Neural cell (in vitro differentiated cells): Measurements from ENCODE around the gene NRG3.

Experiments used
- CTCF ChIP-seq: fragments of 450-650 bp; IDR thresholded peaks from 2 replicates; pipeline ENCODE4 v1.5.1; 2014; ENCODE audit warnings: antibody characterized with exemption, mild to moderate bottlenecking, moderate library complexity; ENCODE audit not compliant: poor library complexity, severe bottlenecking
- EP300 ChIP-seq: fragments of 450-650 bp; conservative IDR thresholded peaks from 2 replicates; pipeline ENCODE4 v1.6.1; 2014; ENCODE audit warnings: antibody characterized with exemption, mild to moderate bottlenecking, moderate library complexity; ENCODE audit not compliant: poor library complexity, severe bottlenecking
- EZH2 ChIP-seq: fragments of 200-600, 300-800 bp; shearing (Covaris generic), sonication (generic); IDR thresholded peaks from 2 replicates; pipeline ENCODE4 v1.6.1; 2014; ENCODE audit warnings: antibody characterized with exemption, low read length, borderline replicate concordance, mild to moderate bottlenecking; ENCODE audit not compliant: insufficient read depth, poor library complexity, severe bottlenecking
- MXI1 ChIP-seq: fragments of 450-650 bp; conservative IDR thresholded peaks from 2 replicates; pipeline ENCODE4 v1.6.1; 2014; ENCODE audit warnings: antibody characterized with exemption, mild to moderate bottlenecking; ENCODE audit not compliant: poor library complexity, severe bottlenecking
- POLR2AphosphoS5 ChIP-seq: IDR thresholded peaks from 2 replicates; pipeline ENCODE4 v1.6.1; 2012
- RAD21 ChIP-seq: fragments of 450-650 bp; conservative IDR thresholded peaks from 2 replicates; pipeline ENCODE4 v1.6.1; 2014; ENCODE audit warnings: antibody characterized with exemption, mild to moderate bottlenecking, moderate library complexity
- SMC3 ChIP-seq: fragments of 450-650 bp; conservative IDR thresholded peaks from 2 replicates; pipeline ENCODE4 v1.6.1; 2014; ENCODE audit warnings: antibody characterized with exemption, mild to moderate bottlenecking, moderate library complexity; ENCODE audit not compliant: poor library complexity
- TAF1 ChIP-seq: IDR thresholded peaks from 2 replicates; pipeline ENCODE4 v1.6.1; 2012; ENCODE audit warnings: low read depth
- TF ChIP-seq, protein P1 (sequence below): IDR thresholded peaks from 2 replicates; pipeline ENCODE4 v1.6.1; 2012; ENCODE audit warnings: borderline replicate concordance

- TF ChIP-seq CTCF = no peak
- TF ChIP-seq POLR2AphosphoS5 = no peak
- TF ChIP-seq RAD21 = no peak
- TF ChIP-seq EP300 = no peak
- TF ChIP-seq EZH2 = no peak
- TF ChIP-seq, protein P1, sequence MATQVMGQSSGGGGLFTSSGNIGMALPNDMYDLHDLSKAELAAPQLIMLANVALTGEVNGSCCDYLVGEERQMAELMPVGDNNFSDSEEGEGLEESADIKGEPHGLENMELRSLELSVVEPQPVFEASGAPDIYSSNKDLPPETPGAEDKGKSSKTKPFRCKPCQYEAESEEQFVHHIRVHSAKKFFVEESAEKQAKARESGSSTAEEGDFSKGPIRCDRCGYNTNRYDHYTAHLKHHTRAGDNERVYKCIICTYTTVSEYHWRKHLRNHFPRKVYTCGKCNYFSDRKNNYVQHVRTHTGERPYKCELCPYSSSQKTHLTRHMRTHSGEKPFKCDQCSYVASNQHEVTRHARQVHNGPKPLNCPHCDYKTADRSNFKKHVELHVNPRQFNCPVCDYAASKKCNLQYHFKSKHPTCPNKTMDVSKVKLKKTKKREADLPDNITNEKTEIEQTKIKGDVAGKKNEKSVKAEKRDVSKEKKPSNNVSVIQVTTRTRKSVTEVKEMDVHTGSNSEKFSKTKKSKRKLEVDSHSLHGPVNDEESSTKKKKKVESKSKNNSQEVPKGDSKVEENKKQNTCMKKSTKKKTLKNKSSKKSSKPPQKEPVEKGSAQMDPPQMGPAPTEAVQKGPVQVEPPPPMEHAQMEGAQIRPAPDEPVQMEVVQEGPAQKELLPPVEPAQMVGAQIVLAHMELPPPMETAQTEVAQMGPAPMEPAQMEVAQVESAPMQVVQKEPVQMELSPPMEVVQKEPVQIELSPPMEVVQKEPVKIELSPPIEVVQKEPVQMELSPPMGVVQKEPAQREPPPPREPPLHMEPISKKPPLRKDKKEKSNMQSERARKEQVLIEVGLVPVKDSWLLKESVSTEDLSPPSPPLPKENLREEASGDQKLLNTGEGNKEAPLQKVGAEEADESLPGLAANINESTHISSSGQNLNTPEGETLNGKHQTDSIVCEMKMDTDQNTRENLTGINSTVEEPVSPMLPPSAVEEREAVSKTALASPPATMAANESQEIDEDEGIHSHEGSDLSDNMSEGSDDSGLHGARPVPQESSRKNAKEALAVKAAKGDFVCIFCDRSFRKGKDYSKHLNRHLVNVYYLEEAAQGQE = no peak
- TF ChIP-seq MXI1 = no peak
- no peak for TF ChIP-seq TAF1
- no peak for TF ChIP-seq SMC3
Observed at GRCh38 chr10:82643601-82644000, 768.6 kb downstream of the NRG3 start.
